Measurements from ENCODE around the gene EHMT1.

The EHMT1 gene

GRCh38 chr9:137606005-137606621 lies 12.7 kb upstream of the EHMT1 start:
- TF ChIP-seq TAF1 (IDR thresholded peaks at IDR 0.05; ENCODE audit: borderline replicate concordance, insufficient read depth, low read length), result no peak
- no peak for TF ChIP-seq FOXP2 (optimal IDR thresholded peaks at IDR 0.05; ENCODE audit: borderline replicate concordance, extremely low read depth, extremely low read length, insufficient read depth)
- no peak for TF ChIP-seq POLR2AphosphoS5 (IDR thresholded peaks at IDR 0.05; ENCODE audit: low read depth, low read length)
- no peak for TF ChIP-seq SIN3A (IDR thresholded peaks at IDR 0.05; ENCODE audit: borderline replicate concordance, insufficient read depth, low read length)
- TF ChIP-seq REST (IDR thresholded peaks at IDR 0.05; ENCODE audit: insufficient read depth in 1 of 2, low read depth in 2 of 2, low read length in 2 of 2), result no peak

- TF ChIP-seq POLR2AphosphoS5 (IDR thresholded peaks at IDR 0.05; ENCODE audit: low read depth, low read length), result no peak
- no peak for TF ChIP-seq REST (IDR thresholded peaks at IDR 0.05; ENCODE audit: insufficient read depth in 1 of 2, low read depth in 2 of 2, low read length in 2 of 2)
Measured at GRCh38 chr9:137606734-137607138, 12.1 kb upstream of the EHMT1 start.

GRCh38 chr9:137607141-137607857 lies 11.5 kb upstream of the EHMT1 start:
- TF ChIP-seq TAF1 (IDR thresholded peaks at IDR 0.05; ENCODE audit: borderline replicate concordance, insufficient read depth, low read length) (no peak), FOXP2 (optimal IDR thresholded peaks at IDR 0.05; ENCODE audit: borderline replicate concordance, extremely low read depth, extremely low read length, insufficient read depth) (no peak), POLR2AphosphoS5 (IDR thresholded peaks at IDR 0.05; ENCODE audit: low read depth, low read length) (no peak), SIN3A (IDR thresholded peaks at IDR 0.05; ENCODE audit: borderline replicate concordance, insufficient read depth, low read length) (no peak), REST (IDR thresholded peaks at IDR 0.05; ENCODE audit: insufficient read depth in 1 of 2, low read depth in 2 of 2, low read length in 2 of 2) (no peak)

GRCh38 chr9:137610944-137611343 lies 7.9 kb upstream of the EHMT1 start:
- TF ChIP-seq TAF1 (IDR thresholded peaks at IDR 0.05; ENCODE audit: borderline replicate concordance, insufficient read depth, low read length), result no peak
- no peak for TF ChIP-seq SIN3A (IDR thresholded peaks at IDR 0.05; ENCODE audit: borderline replicate concordance, insufficient read depth, low read length)

GRCh38 chr9:137611623-137612609 lies 6.9 kb upstream of the EHMT1 start:
- TF ChIP-seq SIN3A (IDR thresholded peaks at IDR 0.05; ENCODE audit: borderline replicate concordance, insufficient read depth, low read length) (no peak), POLR2AphosphoS5 (IDR thresholded peaks at IDR 0.05; ENCODE audit: low read depth, low read length) (no peak), FOXP2 (optimal IDR thresholded peaks at IDR 0.05; ENCODE audit: borderline replicate concordance, extremely low read depth, extremely low read length, insufficient read depth) (no peak), REST (IDR thresholded peaks at IDR 0.05; ENCODE audit: insufficient read depth in 1 of 2, low read depth in 2 of 2, low read length in 2 of 2) (no peak), TAF1 (IDR thresholded peaks at IDR 0.05; ENCODE audit: borderline replicate concordance, insufficient read depth, low read length) (no peak)
